Stimulated activated CD4-positive, alpha-beta T cell treated with anti-CD3 and anti-CD28 coated beads, Interleukin-1b, Interleukin-23, amount 100 ng/mL, for 24 hours (primary cell): ENCODE measurements around the gene DGCR8.

Experiments
- DNase-seq, 4 experiments: peaks; one replicate each; pipeline ENCODE4 v3.0.0-alpha.2; 2020; ENCODE audit warnings: low read depth in 4 of 4, low spot score in 1 of 4

DGCR8 gene

DNA sequence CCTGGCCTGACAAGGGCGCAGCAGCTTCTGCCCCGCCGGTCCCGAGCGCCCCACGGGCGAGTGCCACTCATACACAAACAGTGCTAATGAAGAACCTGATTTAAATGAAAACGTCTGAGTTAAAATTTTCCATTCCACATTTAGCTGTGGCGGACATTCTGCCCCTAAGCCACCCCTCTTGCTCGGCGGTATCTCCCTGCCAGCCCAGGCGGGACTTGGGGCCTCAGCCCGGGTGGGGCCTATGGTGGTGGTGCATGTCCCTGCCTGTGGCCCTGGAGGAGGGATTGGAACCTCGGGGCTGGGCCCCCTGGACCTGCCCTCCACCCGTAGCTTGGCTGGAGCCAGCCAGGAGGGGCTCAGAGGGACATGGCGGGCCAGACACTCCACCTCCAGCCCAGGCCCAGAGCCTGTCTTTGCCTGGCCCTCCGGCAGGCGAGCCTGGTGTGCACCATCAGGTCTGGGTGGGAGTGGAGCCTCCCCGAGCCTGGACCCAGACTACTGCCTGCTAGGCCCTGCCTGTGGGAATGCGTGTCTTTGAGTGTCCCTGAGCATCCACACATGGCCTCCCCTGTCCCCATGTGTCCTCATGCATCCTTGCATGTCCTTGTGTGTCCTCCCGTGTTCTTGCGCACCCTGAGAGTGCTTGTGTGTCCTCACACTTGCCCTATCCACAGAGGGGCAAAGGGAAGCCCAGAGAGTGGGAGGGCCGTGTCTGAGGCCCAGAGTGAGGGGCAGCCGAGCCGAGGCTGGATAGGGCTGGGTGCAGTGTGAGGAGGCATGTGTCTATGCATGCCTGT lies 56.0 kb downstream of the DGCR8 start:
- no peak for DNase-seq

- no peak for DNase-seq
Observed at GRCh38 chr22:20136603-20136873, 56.5 kb downstream of the DGCR8 start.

- DNase-seq = no peak
Observed at GRCh38 chr22:20137113-20137512, 57.1 kb downstream of the DGCR8 start.

- DNase-seq = no peak
Observed at GRCh38 chr22:20137671-20138416, 57.8 kb downstream of the DGCR8 start.

DNA sequence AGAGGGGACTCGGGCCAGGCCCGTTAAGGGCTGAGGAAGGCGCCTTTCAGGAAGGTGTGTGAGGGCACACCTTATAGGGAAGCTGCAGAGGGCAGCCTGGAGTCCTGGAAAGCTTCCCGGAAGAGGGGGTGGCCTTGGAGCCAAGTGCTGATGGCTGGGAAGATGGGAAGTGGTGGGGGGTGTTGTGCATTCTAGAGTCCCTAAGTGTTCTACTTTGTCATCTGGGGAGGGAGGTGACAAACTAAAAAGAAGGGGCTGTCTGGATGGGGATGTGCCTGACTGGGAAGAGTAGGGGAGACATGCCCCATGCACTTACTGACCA lies 58.3 kb downstream of the DGCR8 start:
- DNase-seq = no peak

GRCh38 chr22:20138868-20139267 lies 58.8 kb downstream of the DGCR8 start:
- no peak for DNase-seq

- DNase-seq = no peak
Observed at GRCh38 chr22:20139391-20140106, 59.5 kb downstream of the DGCR8 start.

- DNase-seq = no peak
Observed at GRCh38 chr22:20140107-20140445, 60.0 kb downstream of the DGCR8 start.

GRCh38 chr22:20140521-20140964 lies 60.5 kb downstream of the DGCR8 start:
- DNase-seq = no peak

GRCh38 chr22:20141186-20142077 lies 61.4 kb downstream of the DGCR8 start:
- no peak for DNase-seq

- no peak for DNase-seq
Observed at GRCh38 chr22:20142711-20143621, 62.9 kb downstream of the DGCR8 start.

GRCh38 chr22:20143883-20144665 lies 64.0 kb downstream of the DGCR8 start:
- no peak for DNase-seq

DNA sequence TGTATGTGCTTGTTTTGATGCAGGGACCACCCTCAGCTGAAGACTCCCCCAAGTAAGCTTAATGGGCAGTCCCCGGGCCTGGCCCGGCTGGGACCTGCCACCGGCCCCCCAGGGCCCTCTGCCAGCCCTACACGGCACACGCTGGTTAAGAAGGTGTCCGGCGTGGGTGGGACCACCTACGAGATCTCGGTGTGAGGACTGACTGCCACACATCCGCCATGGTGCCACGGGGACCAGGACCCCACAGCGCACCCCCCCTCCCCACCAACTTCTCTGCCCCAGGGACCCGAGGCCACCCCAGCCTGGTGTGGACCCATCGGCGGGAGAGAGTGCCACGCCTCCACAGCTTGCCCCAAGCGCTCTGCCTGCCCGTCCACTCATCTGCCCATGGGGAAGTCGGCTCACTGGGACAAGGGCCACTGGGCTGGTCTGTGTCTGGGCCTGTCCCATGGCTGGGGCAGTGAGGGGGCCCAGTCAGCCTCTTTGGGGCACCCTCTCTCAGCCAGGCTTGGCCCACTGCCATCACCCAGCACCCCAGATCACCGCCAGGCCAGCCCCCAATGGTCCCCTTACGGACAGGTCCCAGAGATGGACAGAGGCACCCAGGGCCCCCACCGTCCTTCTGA lies 65.3 kb downstream of the DGCR8 start:
- no peak for DNase-seq

GRCh38 chr22:20145832-20146223 lies 65.8 kb downstream of the DGCR8 start:
- DNase-seq = no peak

GRCh38 chr22:20146777-20147176 lies 66.7 kb downstream of the DGCR8 start:
- DNase-seq = no peak

DNA sequence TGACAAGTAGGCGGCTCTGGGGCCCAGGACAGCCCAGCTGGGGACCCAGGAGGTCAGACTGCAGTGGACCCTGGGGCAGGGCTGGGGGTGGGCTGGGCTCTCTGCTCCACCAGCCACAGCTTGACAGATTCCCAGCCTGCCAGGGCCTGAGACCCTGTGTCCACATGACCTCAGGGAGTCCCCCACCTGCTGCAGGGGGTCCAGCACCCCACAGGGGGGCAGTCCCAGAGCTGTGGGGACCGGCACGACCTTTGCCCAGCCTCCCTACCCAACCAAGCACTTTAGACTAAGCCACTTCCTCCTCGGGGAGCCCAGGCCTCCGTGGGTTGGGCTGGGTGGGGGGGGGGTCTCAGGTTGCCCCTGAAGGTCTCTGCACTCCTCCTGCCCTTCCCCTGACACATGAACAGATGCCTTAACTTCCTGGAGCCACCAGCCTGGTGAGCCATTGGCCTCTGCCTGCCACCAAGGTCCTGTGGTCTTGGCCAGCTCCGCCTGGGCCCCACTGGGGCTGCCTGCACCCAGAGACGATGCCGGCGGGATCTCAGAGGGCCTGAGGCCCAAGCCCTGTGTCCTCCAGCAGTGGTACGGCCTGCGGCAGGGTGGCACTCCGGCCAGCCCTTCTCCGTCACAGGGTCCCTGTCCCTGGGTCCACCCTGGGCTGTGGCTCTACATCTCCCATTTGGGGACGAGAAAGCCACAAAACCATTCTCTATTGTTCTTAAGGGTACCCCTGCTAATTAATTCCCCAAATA lies 67.4 kb downstream of the DGCR8 start:
- DNase-seq = no peak

DNA sequence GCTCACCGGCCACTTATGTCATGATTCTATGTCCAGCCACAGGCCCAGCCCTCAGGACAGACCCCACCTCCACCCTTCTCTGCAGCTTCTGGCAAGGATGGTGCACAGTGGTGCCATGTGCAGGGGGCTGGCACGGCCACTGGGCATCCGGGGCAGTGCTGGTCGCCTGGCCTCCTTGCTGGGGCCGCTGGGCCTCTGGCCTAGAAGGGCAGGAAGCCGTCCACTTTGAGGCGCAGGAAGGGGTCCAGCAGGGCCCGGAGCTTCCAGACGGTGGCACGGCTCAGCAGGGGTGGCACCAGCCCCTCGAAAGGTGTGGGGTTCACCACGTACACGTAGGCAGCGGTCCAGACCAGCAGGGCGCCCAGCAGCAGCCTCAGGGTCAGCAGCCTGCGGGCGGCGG lies 68.4 kb downstream of the DGCR8 start:
- no peak for DNase-seq
